Measurements from ENCODE around the gene MAPK4. TPM values are rescaled to one million over a fixed set of nuclear protein-coding genes. Genes with fewer than 3 reads are reported as not detected.

The MAPK4 gene
- polyA plus RNA-seq, 3 donors from 2014 or later = not detected

DNA sequence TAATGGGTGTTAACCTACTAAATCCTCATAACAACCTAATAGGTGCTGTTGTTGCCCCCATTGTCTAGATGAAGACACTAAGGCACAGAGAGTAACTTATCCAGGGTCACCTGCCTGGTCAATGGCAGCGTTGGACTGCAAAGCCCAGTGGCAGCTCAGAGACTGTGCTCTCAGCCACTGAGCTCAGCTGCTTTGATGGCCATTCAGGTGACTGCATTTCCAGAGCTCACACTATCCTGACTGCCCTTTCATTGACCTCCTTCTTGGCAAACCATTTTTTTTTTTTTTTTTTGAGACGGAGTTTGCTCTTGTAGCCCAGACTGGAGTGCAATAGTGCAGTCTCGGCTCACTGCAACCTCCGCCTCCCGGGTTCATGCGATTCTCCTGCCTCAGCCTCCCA lies 115.2 kb downstream of the MAPK4 start:
- peaks cover 0 to 2% (median 0%) of the 10 kb centered on the region in 6 donors for H3K9me3 Mint-ChIP-seq
- no peak for DNase-seq
- no peak overlapping the region for H3K27ac Mint-ChIP-seq
- peaks cover 0 to 2% (median 2%) of the 10 kb centered on the region in 3 donors for H3K27me3 Mint-ChIP-seq (ENCODE audit: low read depth in 3 of 3)
- no peaks in the 10 kb centered on the region for H3K36me3 Mint-ChIP-seq
- no peaks in the 10 kb centered on the region for H3K4me1 Mint-ChIP-seq
- H3K4me3 Mint-ChIP-seq = no peak overlapping the region

DNA sequence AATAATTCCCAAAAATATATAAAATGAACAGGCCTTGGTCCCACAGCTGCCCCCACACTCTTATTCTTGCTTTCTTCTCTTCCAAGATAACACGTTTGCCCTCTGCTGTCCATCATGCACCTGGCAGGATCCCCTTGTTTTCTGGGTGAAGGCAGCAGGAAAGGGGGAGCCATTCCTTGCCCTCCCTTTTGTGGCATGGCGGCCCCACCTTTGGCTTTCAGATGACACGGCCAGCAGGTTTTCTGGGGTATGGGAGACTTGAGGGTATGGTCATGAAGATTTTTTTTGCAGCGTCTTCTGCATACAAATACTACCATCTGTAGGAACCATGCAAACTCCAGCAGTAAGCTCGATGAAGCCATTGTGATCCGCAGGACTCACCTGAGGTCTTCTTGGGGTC lies 118.8 kb downstream of the MAPK4 start:
- Mint-ChIP-seq H3K4me1 (no peaks in the 10 kb centered on the region), H3K27me3 (ENCODE audit: low read depth in 3 of 3) (peaks cover 0 to 2% (median 1%) of the 10 kb centered on the region in 3 donors), H3K9me3 (peaks cover 0 to 2% (median 0%) of the 10 kb centered on the region in 6 donors), H3K27ac (no peak overlapping the region), H3K4me3 (no peak overlapping the region), H3K36me3 (no peaks in the 10 kb centered on the region)
- DNase-seq = no peak

DNA sequence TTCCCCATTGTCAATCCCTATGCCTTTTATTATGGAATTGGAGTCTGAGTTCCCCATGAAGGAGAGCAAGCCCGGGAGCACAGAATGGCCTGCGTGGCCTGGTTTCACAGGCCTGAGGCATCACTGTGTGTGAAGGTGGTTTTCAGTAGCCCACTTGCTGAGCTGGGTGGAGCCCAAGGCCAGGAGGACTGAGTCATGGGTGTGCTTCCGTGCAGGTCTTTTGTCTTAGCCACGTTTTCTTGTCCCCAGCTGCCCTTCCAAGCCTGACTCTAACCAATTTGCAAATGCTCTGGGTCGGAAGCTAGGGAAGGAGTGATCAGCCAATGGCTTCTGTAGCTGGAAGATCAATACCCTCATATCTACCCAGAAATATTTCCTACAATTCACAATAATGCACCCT lies 119.2 kb downstream of the MAPK4 start:
- no peak for DNase-seq
- Mint-ChIP-seq H3K27ac (no peak overlapping the region), H3K36me3 (no peaks in the 10 kb centered on the region), H3K27me3 (ENCODE audit: low read depth in 3 of 3) (peaks cover 0 to 2% (median 1%) of the 10 kb centered on the region in 3 donors), H3K4me3 (no peak overlapping the region), H3K9me3 (peaks cover 0 to 2% (median 0%) of the 10 kb centered on the region in 6 donors), H3K4me1 (no peaks in the 10 kb centered on the region)

DNA sequence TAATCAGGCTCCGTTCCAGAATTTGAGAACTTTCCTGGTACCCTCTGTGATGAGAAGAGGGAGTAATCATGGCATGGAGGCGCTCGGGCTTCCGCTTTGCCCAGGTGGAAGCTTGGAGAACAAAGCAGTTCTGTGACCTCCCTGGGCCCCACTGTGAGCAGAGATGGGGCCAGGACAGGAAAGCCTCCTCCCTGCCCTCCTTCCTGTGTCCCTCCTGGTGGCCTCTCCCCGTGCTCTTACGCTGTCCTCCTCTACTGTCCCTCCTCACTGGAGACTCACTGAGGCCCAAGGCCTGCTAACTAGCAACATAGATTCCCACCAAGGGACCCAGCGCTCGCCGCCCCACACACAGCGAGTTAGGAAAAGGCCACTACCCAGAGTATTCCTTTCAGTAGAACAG lies 119.8 kb downstream of the MAPK4 start:
- Mint-ChIP-seq H3K4me3 (no peak overlapping the region), H3K36me3 (no peaks in the 10 kb centered on the region), H3K27me3 (ENCODE audit: low read depth in 3 of 3) (peaks cover 0 to 2% (median 1%) of the 10 kb centered on the region in 3 donors), H3K9me3 (no peaks in the 10 kb centered on the region), H3K4me1 (no peaks in the 10 kb centered on the region), H3K27ac (no peak overlapping the region)
- no peak for DNase-seq

GRCh38 chr18:50680966-50681365 lies 121.1 kb downstream of the MAPK4 start:
- peaks cover 0 to 2% (median 1%) of the 10 kb centered on the region in 3 donors for H3K27me3 Mint-ChIP-seq (ENCODE audit: low read depth in 3 of 3)
- no peak for DNase-seq
- H3K4me3 Mint-ChIP-seq = no peak overlapping the region
- H3K4me1 Mint-ChIP-seq = no peaks in the 10 kb centered on the region
- no peaks in the 10 kb centered on the region for H3K9me3 Mint-ChIP-seq
- H3K27ac Mint-ChIP-seq = no peak overlapping the region
- H3K36me3 Mint-ChIP-seq = no peaks in the 10 kb centered on the region

GRCh38 chr18:50682852-50683251 lies 123.0 kb downstream of the MAPK4 start:
- H3K27me3 Mint-ChIP-seq (ENCODE audit: low read depth in 3 of 3) = peaks cover 1 to 2% (median 2%) of the 10 kb centered on the region in 3 donors
- H3K9me3 Mint-ChIP-seq = no peaks in the 10 kb centered on the region
- H3K36me3 Mint-ChIP-seq = no peaks in the 10 kb centered on the region
- H3K4me1 Mint-ChIP-seq = no peaks in the 10 kb centered on the region
- no peak for DNase-seq
- H3K27ac Mint-ChIP-seq = no peak overlapping the region
- H3K4me3 Mint-ChIP-seq = no peak overlapping the region

DNA sequence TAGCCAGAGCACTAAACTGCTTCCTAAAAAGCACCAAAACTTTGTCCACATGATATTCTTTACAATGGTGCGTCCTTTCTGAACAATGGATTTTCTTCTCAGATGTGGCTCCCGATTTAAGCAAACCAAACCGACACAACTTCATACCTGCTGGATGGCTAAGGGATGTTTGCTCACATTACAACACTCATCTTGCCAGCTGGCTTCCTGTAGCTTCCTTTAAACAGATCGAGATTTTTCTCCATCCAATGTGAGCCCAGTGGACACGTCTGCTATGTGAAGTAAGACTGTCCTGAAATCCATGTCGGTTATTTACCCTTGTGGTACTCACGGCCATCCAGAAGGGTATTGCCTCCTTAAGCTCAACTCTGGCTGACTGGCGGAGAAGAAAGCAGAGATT lies 126.5 kb downstream of the MAPK4 start:
- no peak overlapping the region for H3K4me3 Mint-ChIP-seq
- peaks cover 0 to 3% (median 2%) of the 10 kb centered on the region in 3 donors for H3K27me3 Mint-ChIP-seq (ENCODE audit: low read depth in 3 of 3)
- no peak overlapping the region for H3K27ac Mint-ChIP-seq
- H3K4me1 Mint-ChIP-seq = no peaks in the 10 kb centered on the region
- no peaks in the 10 kb centered on the region for H3K9me3 Mint-ChIP-seq
- no peak for DNase-seq
- H3K36me3 Mint-ChIP-seq = no peaks in the 10 kb centered on the region

GRCh38 chr18:50687491-50687890 lies 127.6 kb downstream of the MAPK4 start:
- Mint-ChIP-seq H3K36me3 (no peaks in the 10 kb centered on the region), H3K4me3 (no peak overlapping the region), H3K4me1 (no peaks in the 10 kb centered on the region), H3K27ac (no peak overlapping the region), H3K9me3 (no peaks in the 10 kb centered on the region), H3K27me3 (ENCODE audit: low read depth in 3 of 3) (peaks cover 0 to 3% (median 2%) of the 10 kb centered on the region in 3 donors)
- DNase-seq = no peak

DNA sequence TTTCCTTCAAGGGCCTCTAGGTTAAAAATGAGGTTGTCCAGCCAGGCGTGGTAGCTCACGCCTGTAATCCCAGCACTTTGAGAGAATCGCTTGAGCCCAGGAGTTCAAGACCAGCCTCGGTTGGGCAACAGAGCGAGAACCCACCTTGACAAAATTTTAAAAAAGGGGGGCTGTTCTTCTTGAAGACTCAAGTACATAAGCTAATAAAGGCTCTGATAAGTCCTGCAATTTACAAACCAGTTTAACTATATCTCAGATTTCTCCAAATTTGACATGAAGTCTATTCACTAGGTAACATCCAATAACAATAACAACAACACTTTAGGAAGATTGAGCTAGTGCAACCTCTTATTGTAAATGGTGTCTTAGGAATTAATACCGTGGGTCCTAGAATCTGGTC lies 129.7 kb downstream of the MAPK4 start:
- no peak overlapping the region for H3K27ac Mint-ChIP-seq
- no peaks in the 10 kb centered on the region for H3K9me3 Mint-ChIP-seq
- no peaks in the 10 kb centered on the region for H3K4me1 Mint-ChIP-seq
- DNase-seq = no peak
- peaks cover 0 to 3% (median 2%) of the 10 kb centered on the region in 3 donors for H3K27me3 Mint-ChIP-seq (ENCODE audit: low read depth in 3 of 3)
- H3K4me3 Mint-ChIP-seq = no peak overlapping the region
- H3K36me3 Mint-ChIP-seq = no peaks in the 10 kb centered on the region

DNA sequence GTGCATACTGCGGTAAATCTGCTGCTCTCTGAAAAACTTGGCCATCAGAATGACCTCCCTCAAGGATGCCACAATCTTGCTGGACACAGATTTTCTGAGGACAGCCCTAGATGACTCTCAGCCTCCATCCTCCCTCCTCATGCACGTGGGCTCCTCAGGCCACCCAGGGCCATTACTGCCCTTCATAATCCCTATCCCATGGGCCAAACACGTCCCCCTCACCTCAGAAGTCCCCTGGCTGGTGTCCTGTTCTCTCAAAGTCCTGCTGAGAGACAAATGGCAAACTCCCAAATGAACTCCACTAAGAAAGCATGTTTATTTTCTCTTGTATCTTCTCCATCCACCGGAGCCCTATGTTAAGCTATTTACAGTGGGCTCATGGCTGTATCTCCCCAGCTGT lies 134.3 kb downstream of the MAPK4 start:
- no peak for DNase-seq
- H3K4me1 Mint-ChIP-seq = no peaks in the 10 kb centered on the region
- no peak overlapping the region for H3K27ac Mint-ChIP-seq
- no peak overlapping the region for H3K4me3 Mint-ChIP-seq
- peaks cover 2 to 6% (median 3%) of the 10 kb centered on the region in 3 donors for H3K27me3 Mint-ChIP-seq (ENCODE audit: low read depth in 3 of 3)
- H3K9me3 Mint-ChIP-seq = no peaks in the 10 kb centered on the region
- H3K36me3 Mint-ChIP-seq = no peaks in the 10 kb centered on the region

DNA sequence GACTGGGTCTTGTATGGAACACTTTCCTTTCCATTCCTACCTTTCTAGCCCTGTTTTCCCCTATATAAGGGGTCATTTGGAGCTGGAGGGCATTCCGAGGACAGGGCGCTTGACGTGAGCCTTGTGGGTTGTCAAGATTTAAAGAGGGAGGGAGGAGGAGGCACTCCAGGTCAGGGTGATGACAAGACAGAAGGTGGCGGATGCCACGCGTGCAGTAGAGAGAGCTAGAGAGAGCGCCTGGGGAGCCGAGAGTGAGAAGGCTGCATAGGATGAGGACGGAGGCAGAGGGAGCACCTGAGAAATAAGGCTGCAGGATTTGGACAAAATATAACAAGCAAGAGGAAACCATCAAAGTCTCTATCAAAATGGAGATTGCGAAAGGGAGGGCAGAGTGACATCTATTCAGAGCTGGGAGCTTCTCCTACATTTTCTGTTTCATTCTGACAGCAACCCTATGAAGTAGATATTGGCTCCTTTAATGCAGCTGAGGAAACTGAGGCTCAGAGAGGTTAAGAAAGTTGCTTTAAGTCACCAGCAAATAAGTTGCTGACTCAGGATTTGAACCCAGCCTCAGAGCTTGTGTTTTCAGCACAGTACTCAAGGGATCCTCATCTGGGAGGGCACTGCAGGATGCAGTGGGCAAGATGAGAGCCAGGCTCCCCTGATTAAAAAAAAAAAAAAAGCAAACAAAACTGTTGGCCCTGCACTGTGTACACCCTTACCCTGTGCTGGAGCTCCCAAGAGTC lies 135.7 kb downstream of the MAPK4 start:
- Mint-ChIP-seq H3K4me3 (no peak overlapping the region), H3K4me1 (no peaks in the 10 kb centered on the region), H3K9me3 (no peaks in the 10 kb centered on the region), H3K36me3 (no peaks in the 10 kb centered on the region), H3K27ac (no peak overlapping the region), H3K27me3 (ENCODE audit: low read depth in 3 of 3) (peaks cover 2 to 6% (median 4%) of the 10 kb centered on the region in 3 donors)
- DNase-seq = no peak

- Mint-ChIP-seq H3K27me3 (ENCODE audit: low read depth in 3 of 3) (peaks cover 2 to 6% (median 4%) of the 10 kb centered on the region in 3 donors), H3K36me3 (no peaks in the 10 kb centered on the region), H3K4me3 (no peak overlapping the region), H3K27ac (no peak overlapping the region), H3K9me3 (no peaks in the 10 kb centered on the region), H3K4me1 (no peaks in the 10 kb centered on the region)
- DNase-seq = no peak
Observed at GRCh38 chr18:50696436-50696835, 136.5 kb downstream of the MAPK4 start.

- H3K27ac Mint-ChIP-seq = no peak overlapping the region
Observed at GRCh38 chr18:50696929-50697328, 137.0 kb downstream of the MAPK4 start.

GRCh38 chr18:50697509-50697908 lies 137.6 kb downstream of the MAPK4 start:
- Mint-ChIP-seq H3K27ac (no peak overlapping the region), H3K4me3 (no peak overlapping the region), H3K9me3 (no peaks in the 10 kb centered on the region), H3K4me1 (no peaks in the 10 kb centered on the region), H3K36me3 (no peaks in the 10 kb centered on the region), H3K27me3 (ENCODE audit: low read depth in 3 of 3) (peaks cover 2 to 6% (median 4%) of the 10 kb centered on the region in 3 donors)
- no peak for DNase-seq

More at GRCh38 chr18:50696929-50697328, 137.0 kb downstream of the MAPK4 start:
- no peak overlapping the region for H3K4me3 Mint-ChIP-seq
- peaks cover 2 to 6% (median 4%) of the 10 kb centered on the region in 3 donors for H3K27me3 Mint-ChIP-seq (ENCODE audit: low read depth in 3 of 3)
- DNase-seq = no peak
- no peaks in the 10 kb centered on the region for H3K4me1 Mint-ChIP-seq
- H3K9me3 Mint-ChIP-seq = no peaks in the 10 kb centered on the region
- no peaks in the 10 kb centered on the region for H3K36me3 Mint-ChIP-seq
